ENCODE measurements around the gene TMSB4X.

Gene TMSB4X

GRCh38 chrX:12988797-12989196, 13.9 kb downstream of the TMSB4X start:
- DNase-seq (ENCODE audit: low read depth) = no peak

GRCh38 chrX:12989461-12989860, 14.6 kb downstream of the TMSB4X start:
- DNase-seq (ENCODE audit: low read depth) = no peak
- no peak overlapping the region for H3K4me3 ChIP-seq (ENCODE audit: low read depth, low read length)

More at GRCh38 chrX:12988797-12989196, 13.9 kb downstream of the TMSB4X start:
- H3K4me3 ChIP-seq (ENCODE audit: low read depth, low read length) = no peak overlapping the region

GRCh38 chrX:12991575-12991974, 16.7 kb downstream of the TMSB4X start:
- no peak overlapping the region for H3K4me3 ChIP-seq (ENCODE audit: low read depth, low read length)
- DNase-seq (ENCODE audit: low read depth) = no peak

GRCh38 chrX:12992544-12993118, 17.7 kb downstream of the TMSB4X start:
- DNase-seq (ENCODE audit: low read depth) = no peak
- H3K4me3 ChIP-seq (ENCODE audit: low read depth, low read length) = no peak overlapping the region

GRCh38 chrX:12993826-12994225, 18.9 kb downstream of the TMSB4X start:
- H3K4me3 ChIP-seq (ENCODE audit: low read depth, low read length) = no peak overlapping the region
- DNase-seq (ENCODE audit: low read depth) = no peak

GRCh38 chrX:12994321-12994720, 19.4 kb downstream of the TMSB4X start:
- H3K4me3 ChIP-seq (ENCODE audit: low read depth, low read length) = no peak overlapping the region
- no peak for DNase-seq (ENCODE audit: low read depth)

- no peak overlapping the region for H3K4me3 ChIP-seq (ENCODE audit: low read depth, low read length)
Measured at GRCh38 chrX:12996934-12997435, 22.1 kb downstream of the TMSB4X start.

GRCh38 chrX:12997906-12998687, 23.2 kb downstream of the TMSB4X start:
- no peak for DNase-seq (ENCODE audit: low read depth)
- H3K4me3 ChIP-seq (ENCODE audit: low read depth, low read length) = no peak overlapping the region

More at GRCh38 chrX:12996934-12997435, 22.1 kb downstream of the TMSB4X start:
- no peak for DNase-seq (ENCODE audit: low read depth)

- no peak overlapping the region for H3K4me3 ChIP-seq (ENCODE audit: low read depth, low read length)
- DNase-seq (ENCODE audit: low read depth) = no peak
Measured at GRCh38 chrX:12999422-12999821, 24.5 kb downstream of the TMSB4X start.

GRCh38 chrX:13000301-13000811, 25.4 kb downstream of the TMSB4X start:
- DNase-seq (ENCODE audit: low read depth) = no peak
- no peak overlapping the region for H3K4me3 ChIP-seq (ENCODE audit: low read depth, low read length)

- H3K4me3 ChIP-seq (ENCODE audit: low read depth, low read length) = no peak overlapping the region
- DNase-seq (ENCODE audit: low read depth) = no peak
Measured at GRCh38 chrX:13001097-13001496, 26.2 kb downstream of the TMSB4X start.

- no peak for DNase-seq (ENCODE audit: low read depth)
- no peak overlapping the region for H3K4me3 ChIP-seq (ENCODE audit: low read depth, low read length)
Measured at GRCh38 chrX:13001961-13002671, 27.2 kb downstream of the TMSB4X start.

GRCh38 chrX:13005661-13006473, 31.0 kb downstream of the TMSB4X start:
- DNase-seq (ENCODE audit: low read depth) = no peak
- H3K4me3 ChIP-seq (ENCODE audit: low read depth, low read length) = no peak overlapping the region

GRCh38 chrX:13007519-13008188, 32.7 kb downstream of the TMSB4X start:
- DNase-seq (ENCODE audit: low read depth) = no peak
- H3K4me3 ChIP-seq (ENCODE audit: low read depth, low read length) = no peak overlapping the region

- DNase-seq (ENCODE audit: low read depth) = no peak
- H3K4me3 ChIP-seq (ENCODE audit: low read depth, low read length) = no peak overlapping the region
Measured at GRCh38 chrX:13008189-13008533, 33.3 kb downstream of the TMSB4X start.

- H3K4me3 ChIP-seq (ENCODE audit: low read depth, low read length) = no peak overlapping the region
- no peak for DNase-seq (ENCODE audit: low read depth)
Measured at GRCh38 chrX:13008851-13009250, 33.9 kb downstream of the TMSB4X start.

- no peak for DNase-seq (ENCODE audit: low read depth)
Measured at GRCh38 chrX:13009273-13009672, 34.4 kb downstream of the TMSB4X start.

GRCh38 chrX:13009844-13010243, 34.9 kb downstream of the TMSB4X start:
- no peak overlapping the region for H3K4me3 ChIP-seq (ENCODE audit: low read depth, low read length)
- DNase-seq (ENCODE audit: low read depth) = no peak

More at GRCh38 chrX:13009273-13009672, 34.4 kb downstream of the TMSB4X start:
- no peak overlapping the region for H3K4me3 ChIP-seq (ENCODE audit: low read depth, low read length)

GRCh38 chrX:13010546-13010945, 35.6 kb downstream of the TMSB4X start:
- H3K4me3 ChIP-seq (ENCODE audit: low read depth, low read length) = no peak overlapping the region

More at GRCh38 chrX:13010546-13010945, 35.6 kb downstream of the TMSB4X start:
- DNase-seq (ENCODE audit: low read depth) = no peak
